ENCODE measurements around the gene COX20.

- TF ChIP-seq CTCF (IDR thresholded peaks at IDR 0.05) (no peak), POLR2A (IDR thresholded peaks at IDR 0.05; ENCODE audit: low read depth) (no peak), POLR2AphosphoS5 (IDR thresholded peaks at IDR 0.05) (no peak)
Observed at GRCh38 chr1:244857761-244858160, 22.3 kb downstream of the COX20 start.
